ENCODE results near the gene RCN1. TPM values are rescaled to one million over a fixed set of nuclear protein-coding genes. Genes with fewer than 3 reads are reported as not detected.
A peak's percentile ranks its signal among the peaks of the same experiment; 100 is the strongest.
"Not testable (repeated sequence)": the region's sequence is repeated elsewhere in the genome, so short reads cannot be mapped to it uniquely, and the experiment has no call there.

RCN1 gene
- total and polyA plus RNA-seq, 2 donors from 2014 or later, result 82.0 to 85.0 TPM

DNA sequence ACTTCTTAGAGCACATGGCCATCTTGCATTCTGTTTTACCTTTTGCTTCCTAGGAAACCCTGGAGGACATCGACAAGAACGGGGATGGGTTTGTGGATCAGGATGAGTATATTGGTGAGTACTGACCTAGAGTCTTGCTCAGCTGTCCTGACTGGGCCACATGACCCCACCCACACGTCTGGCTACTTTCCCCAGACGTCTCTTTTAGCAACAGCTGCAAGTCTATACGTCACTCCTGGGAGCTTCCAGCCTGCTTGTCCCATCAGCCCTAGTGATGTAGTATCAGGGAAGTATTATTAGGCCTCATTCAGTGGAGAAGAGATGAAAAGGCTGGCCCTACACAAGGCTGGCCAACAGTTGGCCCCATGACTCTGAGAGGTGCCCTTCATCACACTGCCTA lies 9.6 kb downstream of the RCN1 start:
- FAIRE-seq, result no peak

DNA sequence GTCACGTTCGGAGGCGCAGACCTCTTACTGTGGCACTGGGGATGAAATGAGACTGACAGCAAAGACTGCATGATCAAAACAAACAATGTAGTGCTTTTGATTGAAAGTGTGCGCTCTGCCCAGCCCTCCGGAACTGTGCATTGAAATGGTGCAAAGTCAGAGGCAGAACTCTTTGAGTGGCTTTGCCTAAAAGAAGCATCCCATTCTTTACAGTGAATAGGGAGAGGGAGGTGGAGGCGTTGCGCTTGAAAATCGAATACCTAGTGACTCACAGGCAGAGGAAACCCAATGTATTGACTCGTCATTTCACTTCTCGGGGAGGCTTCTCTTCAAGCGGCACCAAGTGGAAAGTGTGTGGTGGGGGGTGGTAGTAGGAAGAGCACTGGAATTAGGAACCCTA lies 10.9 kb downstream of the RCN1 start:
- Histone ChIP-seq H3K27ac (ENCODE audit: low read depth in 2 of 2, low read length in 2 of 2) (no peak overlapping the region), H3K4me3 (ENCODE audit: low read length in 3 of 3) (no peak overlapping the region), H3K36me3 (ENCODE audit: control insufficient read depth in 2 of 3, insufficient read depth in 3 of 3, low read length in 3 of 3) (peaks cover 6 to 11% (median 6%) of the 10 kb centered on the region in 3 donors), H3K4me1 (ENCODE audit: control insufficient read depth in 2 of 3, insufficient read depth in 2 of 3, low read depth in 1 of 3, low read length in 3 of 3) (no peaks in the 10 kb centered on the region), H3K9me3 (ENCODE audit: control insufficient read depth in 2 of 3, insufficient read depth in 1 of 3, low read length in 3 of 3) (no peaks in the 10 kb centered on the region), H3K9ac (ENCODE audit: low read length in 3 of 3) (no peak overlapping the region), H3K27me3 (ENCODE audit: control insufficient read depth, insufficient read depth, low read length) (no peaks in the 10 kb centered on the region)
- DNase-seq (peak in 1 of 5 donors; percentile 14), FAIRE-seq (no peak)
- intact Hi-C loops (cut with DNase I), result no loop called here
- TF ChIP-seq CTCF (IDR thresholded peaks at IDR 0.05; ENCODE audit: borderline replicate concordance, extremely low read depth, insufficient read depth), result no peak

More for the DNA sequence above, 9.6 kb downstream of the RCN1 start:
- Histone ChIP-seq H3K27ac (ENCODE audit: low read depth in 2 of 2, low read length in 2 of 2) (no peak overlapping the region), H3K4me3 (ENCODE audit: low read length in 3 of 3) (no peak overlapping the region), H3K27me3 (ENCODE audit: control insufficient read depth, insufficient read depth, low read length) (no peaks in the 10 kb centered on the region), H3K9me3 (ENCODE audit: control insufficient read depth in 2 of 3, insufficient read depth in 1 of 3, low read length in 3 of 3) (no peaks in the 10 kb centered on the region), H3K36me3 (ENCODE audit: control insufficient read depth in 2 of 3, insufficient read depth in 3 of 3, low read length in 3 of 3) (peaks cover 6 to 11% (median 6%) of the 10 kb centered on the region in 3 donors), H3K9ac (ENCODE audit: low read length in 3 of 3) (no peak overlapping the region), H3K4me1 (ENCODE audit: control insufficient read depth in 2 of 3, insufficient read depth in 2 of 3, low read depth in 1 of 3, low read length in 3 of 3) (no peaks in the 10 kb centered on the region)
- peak in 2 of 5 donors; percentile 13 to 23 for DNase-seq
- TF ChIP-seq CTCF (IDR thresholded peaks at IDR 0.05; ENCODE audit: borderline replicate concordance, extremely low read depth, insufficient read depth), result no peak
- intact Hi-C loops (cut with DNase I), result no loop called here

GRCh38 chr11:32103121-32103719 lies 12.3 kb downstream of the RCN1 start:
- H3K4me1 ChIP-seq (ENCODE audit: control insufficient read depth in 2 of 3, insufficient read depth in 2 of 3, low read depth in 1 of 3, low read length in 3 of 3); intact Hi-C loops (cut with DNase I); FAIRE-seq; H3K27me3 ChIP-seq (ENCODE audit: control insufficient read depth, insufficient read depth, low read length); H3K9me3 ChIP-seq (ENCODE audit: control insufficient read depth in 2 of 3, insufficient read depth in 1 of 3, low read length in 3 of 3); H3K27ac ChIP-seq (ENCODE audit: low read depth in 2 of 2, low read length in 2 of 2); H3K9ac ChIP-seq (ENCODE audit: low read length in 3 of 3); H3K4me3 ChIP-seq (ENCODE audit: low read length in 3 of 3): not testable (repeated sequence)
- H3K36me3 ChIP-seq (ENCODE audit: control insufficient read depth in 2 of 3, insufficient read depth in 3 of 3, low read length in 3 of 3), result peaks cover 6 to 11% (median 6%) of the 10 kb centered on the region in 3 donors
- peak in 3 of 5 donors; percentile 25 to 58 (median 45) for DNase-seq

- intact Hi-C loops (cut with DNase I), result no loop called here
- Histone ChIP-seq H3K4me3 (ENCODE audit: low read length in 3 of 3) (no peak overlapping the region), H3K4me1 (ENCODE audit: control insufficient read depth in 2 of 3, insufficient read depth in 2 of 3, low read depth in 1 of 3, low read length in 3 of 3) (no peaks in the 10 kb centered on the region), H3K9ac (ENCODE audit: low read length in 3 of 3) (no peak overlapping the region), H3K27me3 (ENCODE audit: control insufficient read depth, insufficient read depth, low read length) (no peaks in the 10 kb centered on the region), H3K9me3 (ENCODE audit: control insufficient read depth in 2 of 3, insufficient read depth in 1 of 3, low read length in 3 of 3) (no peaks in the 10 kb centered on the region), H3K36me3 (ENCODE audit: control insufficient read depth in 2 of 3, insufficient read depth in 3 of 3, low read length in 3 of 3) (peaks cover 6% of the 10 kb centered on the region in 3 donors), H3K27ac (ENCODE audit: low read depth in 2 of 2, low read length in 2 of 2) (no peak overlapping the region)
- TF ChIP-seq CTCF (IDR thresholded peaks at IDR 0.05; ENCODE audit: borderline replicate concordance, extremely low read depth, insufficient read depth), result no peak
- no peak for DNase-seq
- no peak for FAIRE-seq
Observed at GRCh38 chr11:32103941-32104340, 13.1 kb downstream of the RCN1 start.

All from kidney (tissue), 14 donors.